ENCODE measurements around the gene LRMDA. TPM values are rescaled to one million over a fixed set of nuclear protein-coding genes. Genes with fewer than 3 reads are reported as not detected.

LRMDA gene
- total and polyA plus RNA-seq, 10 of the 15 experiments (the other 5 are each of a cell fraction or from before 2014, with no cell fraction given) = 0.07 to 0.54 (median 0.29) TPM; not detected in 4

DNA sequence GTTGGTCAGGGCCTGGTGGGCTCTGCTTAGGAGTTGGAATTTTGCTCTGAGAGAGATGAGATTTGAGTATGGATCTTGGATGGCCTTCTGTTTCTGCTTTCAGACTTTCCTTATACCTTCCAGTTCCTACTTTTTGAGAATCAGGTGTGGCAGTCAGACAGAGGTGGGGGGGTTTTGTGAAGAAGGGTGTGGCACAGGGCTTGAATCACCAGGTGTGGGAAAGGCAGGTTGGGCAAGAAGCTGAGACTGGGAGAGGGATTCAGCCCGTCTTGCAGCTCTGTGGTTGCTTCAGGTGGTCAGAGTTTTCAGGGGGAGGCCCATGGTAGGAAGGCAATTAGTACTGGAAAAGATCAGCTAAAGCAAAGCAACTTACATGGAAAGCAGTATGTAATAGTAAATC, 340.2 kb downstream of the LRMDA start (continued):
- TF ChIP-seq, protein P1, sequence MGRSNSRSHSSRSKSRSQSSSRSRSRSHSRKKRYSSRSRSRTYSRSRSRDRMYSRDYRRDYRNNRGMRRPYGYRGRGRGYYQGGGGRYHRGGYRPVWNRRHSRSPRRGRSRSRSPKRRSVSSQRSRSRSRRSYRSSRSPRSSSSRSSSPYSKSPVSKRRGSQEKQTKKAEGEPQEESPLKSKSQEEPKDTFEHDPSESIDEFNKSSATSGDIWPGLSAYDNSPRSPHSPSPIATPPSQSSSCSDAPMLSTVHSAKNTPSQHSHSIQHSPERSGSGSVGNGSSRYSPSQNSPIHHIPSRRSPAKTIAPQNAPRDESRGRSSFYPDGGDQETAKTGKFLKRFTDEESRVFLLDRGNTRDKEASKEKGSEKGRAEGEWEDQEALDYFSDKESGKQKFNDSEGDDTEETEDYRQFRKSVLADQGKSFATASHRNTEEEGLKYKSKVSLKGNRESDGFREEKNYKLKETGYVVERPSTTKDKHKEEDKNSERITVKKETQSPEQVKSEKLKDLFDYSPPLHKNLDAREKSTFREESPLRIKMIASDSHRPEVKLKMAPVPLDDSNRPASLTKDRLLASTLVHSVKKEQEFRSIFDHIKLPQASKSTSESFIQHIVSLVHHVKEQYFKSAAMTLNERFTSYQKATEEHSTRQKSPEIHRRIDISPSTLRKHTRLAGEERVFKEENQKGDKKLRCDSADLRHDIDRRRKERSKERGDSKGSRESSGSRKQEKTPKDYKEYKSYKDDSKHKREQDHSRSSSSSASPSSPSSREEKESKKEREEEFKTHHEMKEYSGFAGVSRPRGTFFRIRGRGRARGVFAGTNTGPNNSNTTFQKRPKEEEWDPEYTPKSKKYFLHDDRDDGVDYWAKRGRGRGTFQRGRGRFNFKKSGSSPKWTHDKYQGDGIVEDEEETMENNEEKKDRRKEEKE (IDR thresholded peaks at IDR 0.05) = no peak
- TF ChIP-seq CBFB (IDR thresholded peaks at IDR 0.05; ENCODE audit: low read depth) = no peak
- TF ChIP-seq, protein P2, sequence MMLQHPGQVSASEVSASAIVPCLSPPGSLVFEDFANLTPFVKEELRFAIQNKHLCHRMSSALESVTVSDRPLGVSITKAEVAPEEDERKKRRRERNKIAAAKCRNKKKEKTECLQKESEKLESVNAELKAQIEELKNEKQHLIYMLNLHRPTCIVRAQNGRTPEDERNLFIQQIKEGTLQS (IDR thresholded peaks at IDR 0.05; ENCODE audit: borderline replicate concordance, extremely low read depth, low read depth, low read length) = no peak
- no peak for TF ChIP-seq TAF1 (IDR thresholded peaks at IDR 0.05; ENCODE audit: borderline replicate concordance, low read depth, low read length)
- TF ChIP-seq CBX3 (IDR thresholded peaks at IDR 0.05; ENCODE audit: borderline replicate concordance, low read depth) = no peak
- TF ChIP-seq, protein P3, sequence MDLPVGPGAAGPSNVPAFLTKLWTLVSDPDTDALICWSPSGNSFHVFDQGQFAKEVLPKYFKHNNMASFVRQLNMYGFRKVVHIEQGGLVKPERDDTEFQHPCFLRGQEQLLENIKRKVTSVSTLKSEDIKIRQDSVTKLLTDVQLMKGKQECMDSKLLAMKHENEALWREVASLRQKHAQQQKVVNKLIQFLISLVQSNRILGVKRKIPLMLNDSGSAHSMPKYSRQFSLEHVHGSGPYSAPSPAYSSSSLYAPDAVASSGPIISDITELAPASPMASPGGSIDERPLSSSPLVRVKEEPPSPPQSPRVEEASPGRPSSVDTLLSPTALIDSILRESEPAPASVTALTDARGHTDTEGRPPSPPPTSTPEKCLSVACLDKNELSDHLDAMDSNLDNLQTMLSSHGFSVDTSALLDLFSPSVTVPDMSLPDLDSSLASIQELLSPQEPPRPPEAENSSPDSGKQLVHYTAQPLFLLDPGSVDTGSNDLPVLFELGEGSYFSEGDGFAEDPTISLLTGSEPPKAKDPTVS (IDR thresholded peaks at IDR 0.05; ENCODE audit: low read depth, low read length) = no peak
- TF ChIP-seq BACH1 (IDR thresholded peaks at IDR 0.05; ENCODE audit: borderline replicate concordance) = no peak
- no peak for TF ChIP-seq RCOR1 (conservative IDR thresholded peaks at IDR 0.05; ENCODE audit: low read depth, low read length)
- no peak for TF ChIP-seq HDAC6 (IDR thresholded peaks at IDR 0.05; ENCODE audit: unreplicated experiment)
- no peak for TF ChIP-seq SMAD1 (IDR thresholded peaks at IDR 0.05; ENCODE audit: low read depth, partially characterized antibody)

Data from GM12878 (cell line).